ENCODE data around the gene PANK2. TPM values are rescaled to one million over a fixed set of nuclear protein-coding genes. Genes with fewer than 3 reads are reported as not detected.
"Not testable (repeated sequence)": the region's sequence is repeated elsewhere in the genome, so short reads cannot be mapped to it uniquely, and the experiment has no call there.

Gene PANK2
- polyA plus RNA-seq, 1 of the 3 experiments (the other 2 are of a cell fraction): 17.7 TPM

- Histone ChIP-seq H3K27me3 (ENCODE audit: insufficient read depth) (no peaks in the 10 kb centered on the region), H4K20me1 (ENCODE audit: insufficient read depth) (peaks cover 11% of the 10 kb centered on the region; the same call in 1 of the 2 replicates), H3K4me2 (no peak overlapping the region), H3K4me3 (ENCODE audit: low read depth in 2 of 2, low read length in 1 of 2) (no peak overlapping the region), H3K36me3 (replicated peaks in 1 of 2; ENCODE audit: control insufficient read depth in 1 of 2, insufficient read depth in 2 of 2, low read length in 1 of 2) (peaks cover 0 to 34% of the 10 kb centered on the region in 2 experiments), H3K9me2 (no peaks in the 10 kb centered on the region), H3F3A (replicated peaks; ENCODE audit: insufficient read depth) (peaks cover 6% of the 10 kb centered on the region), H2AFZ (ENCODE audit: low read depth) (no peak overlapping the region), H3K9ac (no peak overlapping the region), H3K4me1 (ENCODE audit: control insufficient read depth in 1 of 2, insufficient read depth in 2 of 2, low read depth in 1 of 2, low read length in 1 of 2) (no peaks in the 10 kb centered on the region), H3K79me2 (ENCODE audit: insufficient read depth) (peaks cover 76% of the 10 kb centered on the region), H3K9me3 (no peaks in the 10 kb centered on the region), H3K27ac (ENCODE audit: low read depth in 2 of 2, low read length in 1 of 2) (no peak overlapping the region)
- no peak for TF ChIP-seq GABPA (IDR thresholded peaks at IDR 0.05; ENCODE audit: low read depth)
- TF ChIP-seq, protein P1, sequence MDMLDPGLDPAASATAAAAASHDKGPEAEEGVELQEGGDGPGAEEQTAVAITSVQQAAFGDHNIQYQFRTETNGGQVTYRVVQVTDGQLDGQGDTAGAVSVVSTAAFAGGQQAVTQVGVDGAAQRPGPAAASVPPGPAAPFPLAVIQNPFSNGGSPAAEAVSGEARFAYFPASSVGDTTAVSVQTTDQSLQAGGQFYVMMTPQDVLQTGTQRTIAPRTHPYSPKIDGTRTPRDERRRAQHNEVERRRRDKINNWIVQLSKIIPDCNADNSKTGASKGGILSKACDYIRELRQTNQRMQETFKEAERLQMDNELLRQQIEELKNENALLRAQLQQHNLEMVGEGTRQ (IDR thresholded peaks at IDR 0.05; ENCODE audit: borderline replicate concordance, low read depth, low read length): no peak
- TF ChIP-seq SIN3A (IDR thresholded peaks at IDR 0.05; ENCODE audit: borderline replicate concordance, low read depth, low read length): no peak
- no peak for TF ChIP-seq CHD2 (IDR thresholded peaks at IDR 0.05; ENCODE audit: low read length, partially characterized antibody)
- no peak for TF ChIP-seq TAF1 (IDR thresholded peaks at IDR 0.05; ENCODE audit: borderline replicate concordance, low read depth, low read length)
- no peak for TF ChIP-seq MAX (IDR thresholded peaks at IDR 0.05; ENCODE audit: low read depth)
- no peak for TF ChIP-seq USF1 (IDR thresholded peaks at IDR 0.05; ENCODE audit: borderline replicate concordance, low read depth)
- no peak for TF ChIP-seq EP300 (IDR thresholded peaks at IDR 0.05; ENCODE audit: borderline replicate concordance in 1 of 2, low read depth in 1 of 2, low read length in 1 of 2)
- no peak for TF ChIP-seq FOXM1 (IDR thresholded peaks at IDR 0.05; ENCODE audit: low read depth)
- TF ChIP-seq ELF1 (IDR thresholded peaks at IDR 0.05): no peak
- no peak for TF ChIP-seq GATA2 (CRISPR knock-in tag; IDR thresholded peaks at IDR 0.05)
- no peak for TF ChIP-seq SMC3 (IDR thresholded peaks at IDR 0.05; ENCODE audit: low read depth, low read length)
- TF ChIP-seq RCOR1 (IDR thresholded peaks at IDR 0.05; ENCODE audit: low read length): no peak
- TF ChIP-seq TEAD4 (IDR thresholded peaks at IDR 0.05; ENCODE audit: borderline replicate concordance, insufficient read depth): no peak
- TF ChIP-seq PBX3 (IDR thresholded peaks at IDR 0.05): no peak
- no peak for TF ChIP-seq MEF2A (IDR thresholded peaks at IDR 0.05; ENCODE audit: borderline replicate concordance, low read depth)
- no peak for TF ChIP-seq NRF1 (IDR thresholded peaks at IDR 0.05; ENCODE audit: low read depth, low read length)
- CTCF ChIA-PET: no interaction called here
- WGBS (ENCODE audit: low lambda C conversion rate): 87% methylated on average over 1 of the region's 1 CpG
- POLR2A ChIA-PET: no interaction called here
- DNase-seq: no peak
Measured at GRCh38 chr20:3972161-3972560, 83.0 kb downstream of the PANK2 start.

DNA sequence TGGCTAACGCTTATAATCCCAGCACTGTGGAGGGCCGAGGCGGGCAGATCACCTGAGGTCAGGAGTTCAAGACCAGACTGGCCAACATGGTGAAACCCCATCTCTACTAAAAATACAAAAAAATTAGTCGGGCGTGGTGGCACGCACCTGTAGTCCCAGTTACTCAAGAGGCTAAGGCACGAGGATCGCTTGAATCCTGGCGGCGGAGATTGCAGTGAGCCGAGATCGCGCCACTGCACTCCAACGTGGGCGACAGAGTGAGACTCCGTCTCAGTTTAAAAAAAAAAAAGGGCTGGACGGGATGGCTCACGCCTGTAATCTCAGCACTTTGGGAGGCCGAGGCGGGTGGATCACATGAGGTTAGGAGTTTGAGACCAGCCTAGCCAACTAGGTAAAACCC, 83.4 kb downstream of the PANK2 start:
- H3K79me2 ChIP-seq (ENCODE audit: insufficient read depth): peaks cover 75% of the 10 kb centered on the region
- H3K9me2 ChIP-seq; H3K27ac ChIP-seq (ENCODE audit: low read depth in 2 of 2, low read length in 1 of 2); H3K4me2 ChIP-seq; H3K9me3 ChIP-seq; H2AFZ ChIP-seq (ENCODE audit: low read depth); POLR2A ChIA-PET; DNase-seq; H3K4me1 ChIP-seq (ENCODE audit: control insufficient read depth in 1 of 2, insufficient read depth in 2 of 2, low read depth in 1 of 2, low read length in 1 of 2); H3F3A ChIP-seq (replicated peaks; ENCODE audit: insufficient read depth); CTCF ChIA-PET; H3K9ac ChIP-seq; H3K27me3 ChIP-seq (ENCODE audit: insufficient read depth); H3K4me3 ChIP-seq (ENCODE audit: low read depth in 2 of 2, low read length in 1 of 2): not testable (repeated sequence)
- H3K36me3 ChIP-seq (replicated peaks in 1 of 2; ENCODE audit: control insufficient read depth in 1 of 2, insufficient read depth in 2 of 2, low read length in 1 of 2): peaks cover 0 to 30% of the 10 kb centered on the region in 2 experiments
- 97% methylated on average over 20 of the region's 20 CpGs for WGBS (ENCODE audit: low lambda C conversion rate)
- H4K20me1 ChIP-seq (ENCODE audit: insufficient read depth): peaks cover 11% of the 10 kb centered on the region; the same call in 1 of the 2 replicates
